ENCODE data around the gene THY1.

DNA sequence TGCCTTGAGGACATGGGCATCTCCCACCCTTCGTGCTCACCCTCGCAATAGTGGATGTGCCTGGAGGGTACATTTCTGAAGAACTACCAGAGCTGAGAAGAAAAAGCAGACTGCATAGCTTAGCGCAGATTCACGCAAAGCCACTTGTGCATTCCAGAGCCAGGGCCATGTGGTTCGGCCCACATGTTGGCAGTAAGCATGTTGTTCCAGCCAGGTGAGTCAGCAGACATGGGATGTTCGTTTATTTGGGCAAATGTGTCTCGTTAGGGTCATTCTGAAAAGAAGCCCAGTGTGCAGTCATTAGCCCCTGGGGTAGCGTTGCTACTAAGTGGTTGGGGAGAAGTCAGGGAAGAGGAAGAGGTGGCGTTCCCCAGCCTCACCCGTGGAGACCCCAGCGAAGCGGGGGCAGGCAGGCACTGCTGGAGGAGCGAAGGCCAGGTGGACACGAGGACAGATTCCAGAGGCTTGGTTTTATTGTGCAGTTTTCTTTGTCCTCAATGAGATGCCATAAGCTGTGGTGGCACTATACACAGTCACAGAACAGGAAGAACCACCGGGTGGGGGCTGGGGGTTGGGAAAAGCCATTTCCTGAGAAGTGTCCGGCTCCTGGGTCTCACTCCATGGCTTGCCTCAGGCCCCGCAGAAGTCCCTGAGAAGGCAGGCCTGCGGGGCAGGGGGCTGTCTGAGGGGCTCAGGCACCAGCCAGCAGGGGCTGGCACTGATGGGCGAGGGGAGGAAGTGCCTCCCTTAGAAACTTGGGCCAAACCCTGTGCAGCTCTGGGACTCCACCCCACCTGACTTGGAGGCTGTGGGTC, 5.0 kb downstream of the THY1 start:
- TF ChIP-seq POLR2A (IDR thresholded peaks at IDR 0.05; ENCODE audit: control extremely low read depth in 1 of 2, low read depth in 2 of 2, low read length in 2 of 2) (peak in 1 of 2 experiments; percentile 50; a peak in 1 of 3 replicates), CBX5 (IDR thresholded peaks at IDR 0.05; ENCODE audit: low read depth, low read length) (no peak)
- TF ChIP-seq, protein P1, sequence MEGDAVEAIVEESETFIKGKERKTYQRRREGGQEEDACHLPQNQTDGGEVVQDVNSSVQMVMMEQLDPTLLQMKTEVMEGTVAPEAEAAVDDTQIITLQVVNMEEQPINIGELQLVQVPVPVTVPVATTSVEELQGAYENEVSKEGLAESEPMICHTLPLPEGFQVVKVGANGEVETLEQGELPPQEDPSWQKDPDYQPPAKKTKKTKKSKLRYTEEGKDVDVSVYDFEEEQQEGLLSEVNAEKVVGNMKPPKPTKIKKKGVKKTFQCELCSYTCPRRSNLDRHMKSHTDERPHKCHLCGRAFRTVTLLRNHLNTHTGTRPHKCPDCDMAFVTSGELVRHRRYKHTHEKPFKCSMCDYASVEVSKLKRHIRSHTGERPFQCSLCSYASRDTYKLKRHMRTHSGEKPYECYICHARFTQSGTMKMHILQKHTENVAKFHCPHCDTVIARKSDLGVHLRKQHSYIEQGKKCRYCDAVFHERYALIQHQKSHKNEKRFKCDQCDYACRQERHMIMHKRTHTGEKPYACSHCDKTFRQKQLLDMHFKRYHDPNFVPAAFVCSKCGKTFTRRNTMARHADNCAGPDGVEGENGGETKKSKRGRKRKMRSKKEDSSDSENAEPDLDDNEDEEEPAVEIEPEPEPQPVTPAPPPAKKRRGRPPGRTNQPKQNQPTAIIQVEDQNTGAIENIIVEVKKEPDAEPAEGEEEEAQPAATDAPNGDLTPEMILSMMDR (IDR thresholded peaks at IDR 0.05; ENCODE audit: control extremely low read depth in 1 of 3, insufficient read depth in 1 of 3, low read depth in 1 of 3, low read length in 3 of 3) = no peak
